ENCODE data around the gene PTK7.
"Not testable (repeated sequence)": the region's sequence is repeated elsewhere in the genome, so short reads cannot be mapped to it uniquely, and the experiment has no call there.

PTK7 gene

DNA sequence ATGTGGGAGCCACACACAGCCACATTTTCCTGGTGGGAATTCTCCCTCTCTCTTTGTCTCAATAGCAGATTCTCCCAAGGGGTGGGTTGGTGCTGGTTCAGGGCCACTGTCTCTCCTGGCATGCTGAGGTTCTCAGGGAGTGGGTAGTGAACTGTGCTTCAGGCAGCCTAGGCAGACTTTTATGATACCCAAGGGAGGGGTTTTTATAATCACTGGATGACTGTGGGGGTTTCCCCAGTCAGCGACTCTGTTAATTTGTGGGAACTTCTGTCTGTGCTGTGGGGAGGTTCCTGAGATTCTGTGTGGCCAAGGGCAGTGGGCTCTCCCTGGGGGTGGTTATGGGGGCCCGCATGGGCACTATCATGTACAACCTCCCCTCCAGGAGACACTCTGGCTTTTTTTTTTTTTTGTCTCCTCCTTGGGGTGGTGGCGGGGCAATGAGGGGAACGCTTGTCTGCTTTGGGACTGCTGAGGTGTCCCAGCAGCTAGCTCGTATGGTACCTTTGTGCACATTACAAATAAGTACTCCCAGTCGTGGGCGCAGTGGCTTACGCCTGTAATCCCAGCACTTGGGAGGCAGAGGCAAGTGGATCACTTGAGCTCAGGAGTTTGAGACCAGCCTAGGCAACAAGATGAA lies 10.0 kb downstream of the PTK7 start:
- DNase-seq (ENCODE audit: low read depth) = no peak

DNA sequence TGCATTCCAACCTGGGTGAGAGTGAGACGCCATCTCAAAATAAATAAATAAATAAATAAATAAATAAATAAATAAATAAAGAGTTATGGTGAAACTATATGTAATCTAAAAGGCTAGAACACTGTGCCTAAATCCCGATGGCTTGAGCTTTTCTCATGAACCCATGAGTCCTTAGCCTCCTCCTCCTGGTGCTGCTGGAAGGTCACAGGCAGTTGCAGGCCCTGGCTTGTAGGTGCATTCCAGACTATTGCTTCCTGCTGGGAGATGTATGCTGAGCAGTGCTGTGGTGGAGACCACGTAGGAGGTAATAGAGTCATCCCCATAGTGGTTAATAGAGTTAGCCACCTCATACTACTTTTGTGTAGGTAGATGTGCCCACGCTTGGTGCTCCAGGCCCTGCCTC lies 12.5 kb downstream of the PTK7 start:
- DNase-seq (ENCODE audit: low read depth) = no peak

DNA sequence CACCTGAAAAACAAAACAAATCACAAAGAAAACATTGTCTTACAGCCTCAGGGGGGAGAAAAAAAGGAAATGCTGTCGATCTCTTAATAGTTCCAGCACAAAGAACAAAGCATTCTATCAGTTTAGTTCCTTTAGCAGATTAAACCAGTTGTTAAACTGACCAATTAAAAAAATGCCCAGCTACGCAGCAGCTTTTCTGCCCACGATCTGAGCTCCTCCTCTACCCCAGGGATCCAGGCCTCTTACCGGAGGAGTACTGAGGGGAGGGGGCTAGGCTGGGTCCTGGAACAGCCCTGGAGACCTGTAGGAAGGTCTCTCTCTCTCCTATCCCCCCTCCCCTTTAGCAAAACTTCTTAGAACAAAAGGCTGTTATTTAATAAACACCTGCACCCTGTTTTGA lies 13.4 kb downstream of the PTK7 start:
- no peak for DNase-seq (ENCODE audit: low read depth)

DNA sequence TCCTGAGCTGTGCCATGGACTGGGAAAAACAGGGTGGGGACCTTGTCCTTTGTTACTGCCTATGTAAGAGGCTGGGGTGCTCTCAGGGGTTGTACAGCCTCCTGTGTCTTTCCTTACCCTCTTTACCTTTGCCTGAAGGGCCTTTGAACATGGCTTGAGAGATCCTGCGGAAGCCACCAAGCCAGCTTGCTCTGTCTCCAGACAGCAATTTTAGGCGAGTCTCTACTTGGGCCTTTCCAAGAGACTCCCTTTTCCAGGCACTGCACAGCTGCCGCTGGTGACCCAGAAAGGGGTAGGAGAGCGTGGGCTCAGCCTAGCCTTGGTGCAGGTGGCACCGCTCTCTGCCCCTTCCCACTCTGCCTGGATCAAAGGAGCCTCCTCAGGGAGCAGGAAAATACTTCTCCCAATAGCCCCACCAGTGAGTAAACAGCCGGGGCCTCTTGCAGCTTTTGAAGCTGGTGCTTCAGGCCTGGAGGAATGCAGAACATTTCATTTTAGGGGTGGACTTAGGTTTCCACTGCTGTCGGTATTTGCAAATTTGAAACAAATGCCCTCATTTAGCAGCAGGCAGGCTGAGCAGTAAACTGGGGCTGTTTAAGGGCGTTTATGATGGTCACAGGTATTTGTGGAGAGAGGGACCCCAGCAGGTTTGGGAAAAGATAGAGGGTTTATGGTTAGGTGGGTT lies 13.9 kb downstream of the PTK7 start:
- DNase-seq (ENCODE audit: low read depth) = peak; percentile 51

DNA sequence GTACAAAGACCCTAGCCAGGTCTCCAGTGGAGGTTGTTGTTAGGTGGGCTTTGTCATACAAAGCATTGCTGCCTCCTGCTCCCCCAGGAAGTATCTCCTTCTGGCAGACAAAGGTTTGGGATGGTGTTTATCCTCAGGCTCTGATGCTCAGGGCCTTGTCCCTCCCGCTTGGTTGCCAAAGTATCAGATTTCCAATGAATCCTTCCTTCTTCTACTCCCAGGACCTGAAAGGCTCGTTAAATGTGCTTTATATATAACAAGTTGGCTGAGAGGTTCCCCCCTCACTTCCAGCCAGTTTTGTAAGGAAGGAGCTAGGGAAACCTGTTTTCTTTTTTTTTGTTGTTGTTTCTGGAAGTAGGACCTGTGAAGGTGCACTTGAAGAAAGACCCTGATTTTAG lies 14.4 kb downstream of the PTK7 start:
- DNase-seq (ENCODE audit: low read depth) = no peak

DNA sequence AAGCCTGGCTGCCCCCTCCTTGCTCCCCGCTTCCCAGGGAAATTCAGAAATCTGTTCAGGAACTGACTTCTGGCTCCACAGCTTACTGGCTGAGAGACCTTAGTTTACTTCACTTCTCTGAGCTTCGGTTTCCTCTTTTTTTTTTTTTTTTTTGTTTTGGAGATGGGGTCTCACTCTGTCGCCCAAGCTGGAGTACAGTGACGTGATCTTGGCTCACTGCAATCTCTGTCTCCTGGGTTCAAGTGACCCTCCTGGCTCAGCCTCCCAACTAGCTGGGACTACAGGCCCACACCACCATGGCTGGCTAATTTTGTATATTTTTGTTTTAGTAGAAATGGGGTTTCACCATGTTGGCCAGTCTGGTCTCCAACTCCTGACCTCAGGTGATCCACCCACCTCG lies 14.9 kb downstream of the PTK7 start:
- no peak for DNase-seq (ENCODE audit: low read depth)

DNA sequence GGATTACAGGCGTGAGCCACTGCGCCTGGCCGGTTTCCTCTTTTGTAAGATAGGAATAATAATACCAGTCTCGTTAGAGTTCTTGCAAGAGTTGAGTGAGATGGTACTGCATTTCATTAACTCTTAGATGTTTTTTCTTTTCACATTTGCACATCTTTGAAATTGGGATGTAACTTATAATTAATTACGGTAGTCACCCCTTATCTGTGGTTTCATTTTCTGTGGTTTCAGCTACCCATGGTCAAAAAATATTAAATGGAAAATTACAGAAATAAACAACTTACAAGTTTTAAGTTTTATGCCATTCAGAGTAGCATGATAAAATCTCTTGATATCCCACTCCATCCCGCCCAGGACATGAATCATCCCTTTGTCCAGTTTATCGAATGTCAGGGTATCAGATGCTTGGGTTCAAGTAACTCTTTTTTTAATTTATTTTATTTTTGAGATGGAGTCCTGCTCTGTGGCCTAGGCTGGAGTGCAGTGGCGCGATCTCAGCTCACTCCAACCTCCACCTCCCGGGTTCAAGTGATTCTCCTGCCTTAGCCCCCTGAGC lies 15.4 kb downstream of the PTK7 start:
- DNase-seq (ENCODE audit: low read depth) = no peak

DNA sequence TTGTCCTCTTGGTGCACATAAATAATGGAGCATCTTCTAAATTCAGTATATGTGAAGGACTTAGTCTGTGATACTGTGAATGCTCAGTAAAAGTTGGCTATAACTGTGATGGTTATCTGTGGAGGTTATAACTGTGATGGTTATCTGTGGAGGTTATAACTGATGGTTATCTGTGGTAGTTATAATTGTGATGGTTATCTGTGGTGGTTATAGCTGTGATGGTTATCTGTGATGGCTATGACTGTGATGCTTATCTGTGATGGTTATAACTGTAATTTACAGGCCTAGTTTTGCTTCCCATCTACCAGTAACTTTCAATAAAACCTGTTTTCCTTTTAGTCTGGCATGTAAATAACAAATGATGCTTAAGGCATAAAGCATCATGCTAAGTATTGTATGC lies 16.5 kb downstream of the PTK7 start:
- DNase-seq (ENCODE audit: low read depth) = no peak

DNA sequence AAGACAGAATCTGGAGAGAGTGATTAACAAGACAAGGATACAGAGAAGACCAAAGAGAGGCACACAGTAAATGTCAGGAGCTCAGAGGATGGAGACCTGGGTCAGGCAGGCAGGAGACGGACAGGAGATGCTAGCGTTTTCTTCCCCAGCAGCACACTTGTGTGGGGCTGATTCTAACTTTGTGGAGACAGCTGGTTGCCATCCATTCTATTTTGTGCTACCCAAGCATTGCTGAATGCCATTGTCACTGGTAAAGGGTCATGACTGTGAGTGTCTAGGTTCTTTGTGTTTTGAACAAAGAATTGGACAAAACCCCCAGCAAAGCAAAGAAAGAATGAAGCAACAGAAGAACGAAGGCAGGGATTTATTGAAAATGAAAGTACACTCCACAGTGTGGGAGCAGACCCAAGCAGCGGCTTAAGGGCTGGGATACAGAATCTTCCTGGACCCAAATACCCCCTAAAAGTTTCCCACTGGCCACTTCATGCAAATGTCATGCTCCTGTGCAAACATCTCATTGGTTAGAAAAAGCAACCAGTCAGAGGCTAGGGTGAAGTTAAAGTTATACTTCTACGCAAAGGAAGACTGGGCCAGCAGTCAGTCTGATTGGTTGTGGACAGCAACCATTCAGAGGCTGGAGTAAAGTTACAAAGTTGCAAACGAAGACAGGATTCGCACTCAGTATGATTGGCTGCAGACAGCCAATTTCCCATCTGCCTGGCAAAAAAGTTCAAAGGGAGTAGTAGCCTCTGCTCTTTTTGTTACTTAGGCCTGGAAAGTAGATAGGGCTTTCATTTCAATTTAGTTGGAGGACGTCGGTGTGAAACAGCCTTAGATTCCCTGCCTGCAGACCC lies 17.5 kb downstream of the PTK7 start:
- peak; percentile 91 for DNase-seq (ENCODE audit: low read depth)

DNA sequence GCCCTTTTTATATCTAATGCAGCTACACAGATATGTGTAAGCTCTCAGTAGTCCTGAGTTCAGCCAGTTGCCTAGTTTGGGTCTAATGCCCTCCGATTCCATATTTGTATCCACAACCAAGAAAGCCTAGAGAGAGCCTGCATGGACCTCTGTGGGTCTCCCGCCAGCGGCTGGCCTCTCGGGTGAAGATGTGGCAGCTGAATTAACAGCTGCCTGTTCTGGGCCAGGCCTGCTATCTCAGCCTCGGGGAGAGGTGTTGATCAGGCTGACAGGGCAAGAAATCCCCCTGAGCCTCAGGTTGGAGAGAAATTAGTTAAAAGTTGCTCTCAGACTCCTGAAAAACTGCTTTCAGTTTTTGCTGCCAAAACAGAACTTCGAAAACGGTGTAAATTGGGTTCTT lies 19.8 kb downstream of the PTK7 start:
- no peak for DNase-seq (ENCODE audit: low read depth)

DNA sequence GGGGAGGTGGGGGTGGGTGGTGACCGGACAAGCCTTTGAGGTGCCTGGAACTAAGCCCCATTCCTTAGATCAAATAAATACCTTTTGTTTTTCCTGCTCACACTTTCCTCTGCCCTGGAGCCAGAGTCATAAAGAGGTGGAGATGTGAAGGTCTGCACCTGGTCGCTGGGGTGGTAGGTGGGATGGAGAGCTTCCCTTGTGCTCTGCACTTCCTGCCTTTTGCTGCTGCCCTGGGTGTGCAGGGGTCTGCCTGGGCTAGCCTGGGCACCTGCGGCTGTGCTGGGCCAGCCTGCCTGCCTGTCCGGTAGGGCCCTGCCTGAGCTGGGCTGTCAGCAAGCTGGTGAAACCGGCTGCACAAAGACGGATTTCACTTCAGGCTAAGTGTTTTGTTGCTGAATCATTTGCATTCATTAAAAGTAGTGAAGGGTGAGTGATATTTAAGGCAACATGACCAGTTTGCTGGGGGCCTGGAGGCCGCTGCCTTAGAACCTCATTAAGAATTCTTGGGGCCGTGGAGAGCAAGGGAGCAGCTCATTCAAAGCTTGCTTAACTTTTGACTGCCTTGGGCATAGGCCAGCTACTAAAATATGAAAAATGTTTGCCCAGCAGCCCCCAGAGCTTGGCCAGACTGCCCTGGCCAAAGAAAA lies 20.5 kb downstream of the PTK7 start:
- peak; percentile 97 for DNase-seq (ENCODE audit: low read depth)

DNA sequence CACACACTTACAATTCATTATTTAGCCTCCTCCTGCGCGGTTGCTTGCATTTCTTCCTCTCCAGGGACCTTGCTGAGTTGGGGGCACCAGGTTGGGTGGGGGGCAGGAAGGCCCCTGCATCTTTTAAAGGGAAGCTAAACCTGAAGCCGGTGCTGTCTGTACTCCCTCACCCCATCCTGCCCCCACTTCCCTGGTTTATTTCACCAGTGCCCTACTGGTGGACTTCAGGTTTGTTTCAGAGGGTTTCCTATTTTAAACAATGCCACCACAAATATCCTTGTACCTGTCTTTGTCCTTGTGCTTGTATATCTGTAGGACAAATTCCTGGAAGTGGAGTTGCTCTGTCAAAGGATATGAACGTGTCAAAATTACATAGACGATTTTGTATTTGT lies 21.0 kb downstream of the PTK7 start:
- DNase-seq (ENCODE audit: low read depth) = no peak

DNA sequence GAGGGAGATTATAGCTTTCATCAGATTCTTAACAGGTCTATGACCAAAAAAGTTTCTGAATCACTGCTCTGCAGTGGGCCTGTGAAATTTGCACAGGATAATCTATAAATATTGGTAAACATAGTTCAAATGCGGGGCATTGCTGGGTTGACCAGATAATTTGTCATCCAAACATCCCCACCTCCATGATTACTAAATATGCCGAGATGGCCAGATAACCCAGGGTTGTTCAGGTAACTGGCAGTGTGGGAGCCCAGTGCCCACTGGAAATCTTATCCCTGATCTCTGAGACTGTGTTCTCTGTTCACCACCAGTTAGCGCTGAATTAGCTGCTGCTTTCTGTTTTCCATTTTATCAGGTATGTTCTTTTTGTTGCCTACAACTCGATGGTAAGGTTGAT lies 21.4 kb downstream of the PTK7 start:
- no peak for DNase-seq (ENCODE audit: low read depth)

DNA sequence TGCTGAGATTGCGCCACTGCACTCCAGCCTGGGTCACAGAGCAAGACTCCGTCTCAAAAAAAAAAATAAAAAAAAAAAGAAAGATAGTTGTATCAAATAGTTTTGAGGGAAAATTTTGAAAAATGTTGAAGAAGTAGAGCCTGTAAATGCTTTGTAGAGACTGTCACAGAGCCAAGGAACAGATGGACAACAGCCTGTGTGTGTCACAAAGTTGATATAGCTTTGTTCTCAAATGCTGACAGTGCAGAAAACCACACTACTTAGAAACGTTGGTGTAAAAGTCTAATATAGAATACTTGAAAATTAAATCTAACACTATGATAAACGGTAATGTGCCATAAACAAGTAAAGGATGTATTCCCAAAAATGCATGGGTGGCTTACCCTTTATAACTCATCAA lies 25.4 kb downstream of the PTK7 start:
- no peak for DNase-seq (ENCODE audit: low read depth)

DNA sequence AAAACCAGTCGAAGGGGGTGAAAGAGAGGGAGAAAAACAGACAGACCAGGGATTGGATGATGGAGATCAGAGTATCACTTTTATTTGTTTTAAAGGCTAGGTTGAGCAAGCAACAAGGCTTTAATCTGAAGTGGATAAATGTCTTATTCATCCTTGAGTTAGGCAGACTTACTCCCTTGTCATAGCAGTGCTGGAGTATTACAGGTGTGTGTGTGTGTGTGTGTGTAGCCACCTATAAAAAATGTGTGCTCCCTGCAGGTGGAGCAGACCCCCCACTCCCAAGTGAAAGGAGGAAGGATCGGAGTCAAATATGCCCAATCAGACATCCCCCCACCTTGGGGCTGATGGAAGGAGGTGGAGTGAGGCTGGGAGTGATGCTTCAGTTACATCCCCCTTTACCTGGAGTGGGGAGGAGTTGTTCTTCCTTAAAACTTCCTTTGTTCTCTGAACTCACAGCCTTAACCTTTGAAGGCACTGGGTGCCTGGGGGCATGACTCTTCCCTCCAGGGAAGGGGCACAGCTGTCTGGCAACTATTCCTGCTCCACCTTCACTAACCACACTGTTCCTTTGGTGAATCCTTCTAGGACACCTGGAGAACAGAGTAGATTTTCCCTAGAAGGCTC lies 27.3 kb downstream of the PTK7 start:
- DNase-seq (ENCODE audit: low read depth) = no peak

DNA sequence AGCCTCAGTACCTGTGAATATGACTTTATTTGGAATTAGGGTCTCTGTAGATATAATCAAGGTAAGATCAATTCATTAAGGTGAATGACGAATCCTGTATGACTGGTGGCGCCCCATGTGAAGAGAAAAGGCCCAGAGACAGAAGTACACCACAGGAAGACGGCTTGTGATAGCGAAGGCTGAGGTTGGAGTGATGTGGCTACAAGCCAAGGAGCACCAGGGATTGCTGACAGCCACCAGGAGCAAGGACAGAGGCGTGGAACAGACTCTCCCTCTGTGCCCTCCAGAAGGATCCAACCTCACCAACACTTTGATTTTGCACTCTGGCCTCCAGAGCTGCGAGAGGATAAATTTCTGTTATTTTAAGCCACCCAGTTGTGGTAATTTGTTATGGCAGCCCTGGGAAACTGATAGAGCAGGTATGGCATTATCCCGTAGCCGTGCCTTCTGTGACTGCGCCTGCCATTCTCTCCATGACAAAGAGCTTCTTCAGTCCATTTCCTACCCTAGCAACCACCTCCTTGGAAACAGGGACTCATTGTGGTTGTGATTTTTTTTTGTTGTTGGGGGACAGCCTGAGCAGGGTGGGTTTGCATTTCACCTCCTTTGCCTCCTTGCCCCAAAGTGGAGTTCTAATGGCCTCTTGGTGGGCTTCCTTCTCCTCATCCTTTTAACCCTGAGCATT lies 29.6 kb downstream of the PTK7 start:
- no peak for DNase-seq (ENCODE audit: low read depth)

DNA sequence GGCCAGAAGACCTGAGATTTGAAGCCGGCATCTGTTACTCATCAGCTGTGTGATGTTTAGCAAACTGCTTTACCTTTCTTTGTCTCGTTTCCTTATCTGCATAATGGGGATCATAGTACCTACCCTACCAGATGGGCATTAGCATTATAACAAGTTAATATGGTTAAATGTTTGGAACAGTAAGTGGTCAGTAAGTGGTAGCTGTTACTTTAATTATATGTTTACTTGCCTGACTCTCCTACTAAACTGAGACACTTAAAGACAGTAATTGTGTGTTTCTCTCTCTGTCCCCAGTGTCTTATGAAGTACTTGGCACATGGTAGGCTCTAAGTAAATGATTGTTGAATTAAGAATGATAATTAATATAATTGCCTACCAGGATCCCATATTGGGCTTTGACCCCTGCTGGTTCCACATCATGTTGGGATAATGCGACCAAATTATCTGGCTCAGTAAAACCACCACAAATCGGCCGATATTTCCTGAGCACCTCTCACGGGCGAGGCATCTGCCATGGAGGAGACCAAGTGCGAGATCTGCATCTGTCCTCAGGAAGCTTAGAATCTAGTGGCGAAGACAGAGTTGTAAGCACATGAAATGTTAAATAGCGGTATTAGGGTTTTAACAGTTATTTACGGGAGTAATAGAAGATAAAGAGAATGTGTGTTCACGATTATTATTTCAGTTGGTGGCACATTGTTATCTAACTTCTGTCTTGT lies 31.4 kb downstream of the PTK7 start:
- no peak for DNase-seq (ENCODE audit: low read depth)

DNA sequence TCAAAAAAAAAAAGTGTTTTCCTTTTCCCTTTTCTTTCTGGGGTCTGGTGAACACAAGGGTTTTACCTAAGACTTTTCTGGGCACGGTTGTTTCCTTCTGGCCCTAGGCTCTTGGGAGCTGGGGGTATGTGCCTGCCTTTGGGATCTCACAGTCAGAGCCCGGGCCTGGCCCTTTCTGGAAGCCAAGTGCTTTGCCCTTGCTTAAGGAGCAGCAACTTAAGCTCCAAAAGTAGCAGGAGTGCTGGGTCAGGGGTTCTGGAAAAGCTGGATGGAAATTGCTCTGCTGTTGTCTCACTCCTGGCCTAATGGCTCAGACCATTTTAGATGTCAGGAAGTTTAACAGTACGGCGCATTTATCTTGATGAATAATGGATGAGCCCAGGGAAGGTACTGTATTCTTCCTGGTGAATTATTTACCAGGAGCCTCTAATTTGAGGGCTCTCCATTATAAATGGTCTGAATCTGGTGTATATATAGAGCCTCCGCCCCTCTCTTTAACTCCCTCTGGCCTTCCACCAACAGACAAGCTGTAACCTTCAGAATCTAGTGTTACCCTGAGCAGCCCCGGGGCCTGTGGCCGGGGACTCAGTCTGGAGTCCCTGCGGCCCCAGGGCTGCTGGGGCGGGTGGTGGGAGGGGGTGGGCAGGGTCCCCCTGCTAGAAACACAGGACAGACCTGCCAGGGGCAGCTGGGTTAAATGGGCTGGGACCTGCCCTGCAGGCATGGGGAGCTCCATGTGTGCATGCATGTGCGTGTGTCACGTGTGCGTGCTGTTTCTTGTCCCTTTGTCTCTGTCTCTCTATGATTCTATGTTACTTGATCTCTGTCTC lies 37.5 kb downstream of the PTK7 start:
- DNase-seq (ENCODE audit: low read depth) = no peak

DNA sequence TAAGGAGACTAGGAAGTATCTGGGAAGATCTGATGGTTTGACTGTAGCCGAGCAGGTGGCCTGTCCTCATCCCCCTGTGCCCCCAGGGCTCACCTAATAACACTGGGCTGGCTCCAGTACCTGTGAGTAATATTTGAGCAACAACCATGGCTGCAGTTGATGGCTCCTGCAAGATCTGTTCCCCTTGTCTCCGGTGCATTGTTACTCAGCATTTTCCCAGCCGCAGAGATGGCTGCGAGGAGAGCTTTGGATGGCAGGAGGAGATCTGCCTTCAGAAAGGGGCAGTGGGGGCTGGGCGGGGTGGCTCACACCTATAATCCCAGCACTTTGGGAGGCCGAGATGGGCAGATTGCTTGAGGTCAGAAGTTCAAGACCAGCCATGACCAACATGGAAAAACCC lies 39.3 kb downstream of the PTK7 start:
- no peak for DNase-seq (ENCODE audit: low read depth)

DNA sequence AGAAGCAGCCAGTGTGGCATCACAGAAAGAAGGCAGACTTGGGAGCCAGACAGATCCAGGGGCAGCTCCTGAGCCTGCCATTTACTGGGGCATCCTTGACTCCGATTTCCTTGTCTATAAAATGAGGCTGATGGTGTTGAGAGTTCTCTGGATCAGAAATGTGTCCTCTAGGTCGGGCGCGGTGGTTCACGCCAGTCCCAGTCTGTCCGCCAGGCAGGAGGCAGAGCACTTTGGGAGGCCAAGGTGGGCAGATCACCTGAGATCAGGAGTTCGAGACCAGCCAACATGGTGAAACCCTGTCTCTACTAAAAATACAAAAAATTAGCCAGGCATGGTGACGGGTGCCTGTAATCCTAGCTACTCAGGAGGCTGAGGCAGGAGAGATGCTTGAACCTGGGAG lies 41.4 kb downstream of the PTK7 start:
- DNase-seq (ENCODE audit: low read depth) = not testable (repeated sequence)

Data from fibroblast of gingiva (primary cell).